CD4-positive, alpha-beta T cell treated with Interleukin-4 for 1 hour (primary cell): ENCODE data around the gene ADRA2C.

Experiments used
- DNase-seq, 2 donors: peaks; one replicate each; pipeline ENCODE4 v3.0.0-alpha.2; 2020 to 2022

ADRA2C gene

DNA sequence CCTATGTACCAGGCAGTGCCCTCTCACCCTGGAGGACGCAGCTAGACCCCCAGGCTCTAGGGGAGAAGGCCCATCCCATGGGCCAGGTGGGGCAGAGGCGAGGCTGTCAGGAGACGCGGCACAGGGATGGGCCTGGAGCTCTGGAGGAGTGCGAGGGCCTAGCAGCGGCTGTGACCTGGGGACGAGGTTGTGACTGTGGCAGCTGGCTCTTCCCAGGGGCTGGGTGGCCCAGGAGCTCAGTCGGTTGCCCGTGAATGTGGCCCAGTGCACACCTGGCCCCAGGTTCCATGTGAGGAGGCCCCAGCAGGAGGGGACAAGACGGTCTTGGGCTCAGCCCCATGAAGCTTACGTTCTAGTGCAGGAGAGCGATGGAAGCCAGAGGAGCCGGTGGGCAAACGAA is 31.0 kb upstream of the ADRA2C start:
- DNase-seq: no peak

DNA sequence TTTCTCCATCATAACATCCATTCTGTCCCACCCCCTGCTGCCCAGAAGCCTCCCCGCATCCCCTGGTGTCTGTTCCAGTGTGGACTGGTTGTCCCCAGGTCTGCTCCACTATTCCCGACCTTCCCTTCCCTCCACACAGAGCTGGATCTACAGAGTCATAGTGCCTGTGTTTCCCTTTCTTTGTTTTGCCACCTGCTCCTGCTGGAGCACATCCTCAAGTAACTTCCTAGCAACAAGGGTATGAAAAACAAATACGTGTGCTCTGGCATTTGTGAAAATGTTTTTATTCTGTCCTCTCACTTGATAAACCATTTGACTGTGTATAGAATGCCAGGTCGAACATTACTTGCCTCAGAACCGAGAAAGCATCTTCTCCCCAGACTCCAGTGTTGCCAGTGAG is 29.9 kb upstream of the ADRA2C start:
- no peak for DNase-seq

- no peak for DNase-seq
Observed at GRCh38 chr4:3736806-3737205, 29.4 kb upstream of the ADRA2C start.

DNA sequence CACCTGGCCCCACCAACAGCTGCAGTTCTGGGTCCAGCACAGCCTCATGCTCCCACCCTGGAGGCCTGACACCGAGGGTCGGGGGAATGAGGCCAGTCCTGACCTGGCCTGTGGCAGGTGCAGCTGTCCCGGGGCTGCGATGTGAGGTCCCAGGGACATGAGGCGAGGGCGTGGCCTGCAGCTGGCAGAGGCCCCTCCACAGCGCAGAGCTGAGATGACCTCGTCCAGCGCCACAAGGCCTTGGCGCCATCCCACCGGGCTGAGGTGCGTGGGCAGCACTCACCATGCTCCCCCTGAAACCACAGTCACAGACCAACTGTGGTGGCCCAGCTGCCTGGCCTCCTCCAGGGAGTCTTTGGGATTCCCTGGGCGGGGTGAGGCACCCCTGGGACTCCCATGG is 26.6 kb upstream of the ADRA2C start:
- no peak for DNase-seq

DNA sequence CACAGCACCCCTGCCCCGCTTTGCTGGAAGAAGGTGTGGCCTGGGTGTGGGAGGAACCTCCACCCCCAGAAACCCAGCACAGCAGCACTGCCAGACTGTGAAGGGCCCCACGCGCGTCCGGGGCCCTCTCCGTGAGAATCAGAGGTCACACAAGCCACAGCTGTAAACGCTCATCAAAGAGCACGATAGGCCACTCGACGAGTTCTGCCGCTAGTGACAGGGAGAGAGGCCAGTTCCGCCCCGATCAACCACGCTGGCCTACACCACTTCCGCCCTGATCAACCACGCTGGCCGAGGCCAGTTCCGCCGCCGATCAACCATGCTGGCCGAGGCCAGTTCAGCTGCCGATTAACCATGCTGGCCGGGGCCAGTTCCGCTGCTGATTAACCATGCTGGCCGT is 25.9 kb upstream of the ADRA2C start:
- DNase-seq: no peak

GRCh38 chr4:3741217-3742011 is 24.8 kb upstream of the ADRA2C start:
- no peak for DNase-seq

- no peak for DNase-seq
Observed at GRCh38 chr4:3742610-3743009, 23.6 kb upstream of the ADRA2C start.

GRCh38 chr4:3744232-3744631 is 22.0 kb upstream of the ADRA2C start:
- DNase-seq: no peak

DNA sequence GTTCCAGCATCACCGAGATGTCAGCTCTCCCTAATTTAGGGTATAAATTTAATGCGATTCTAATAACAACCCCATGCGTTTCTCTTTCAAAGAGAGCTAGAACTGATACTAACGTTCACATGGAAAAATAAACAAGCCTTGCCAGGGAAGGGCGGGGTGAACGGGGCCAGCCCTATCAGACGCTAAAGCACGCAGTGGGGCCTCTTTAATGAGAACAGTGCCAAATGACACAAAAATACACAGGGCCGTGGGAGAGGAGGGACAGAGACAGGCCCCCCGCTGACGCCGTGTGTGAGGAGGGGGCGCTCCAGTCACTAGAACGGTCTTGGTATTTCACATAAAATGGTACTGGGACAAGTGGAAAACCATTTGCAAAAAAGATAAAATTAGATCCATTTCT is 21.3 kb upstream of the ADRA2C start:
- DNase-seq: no peak

DNA sequence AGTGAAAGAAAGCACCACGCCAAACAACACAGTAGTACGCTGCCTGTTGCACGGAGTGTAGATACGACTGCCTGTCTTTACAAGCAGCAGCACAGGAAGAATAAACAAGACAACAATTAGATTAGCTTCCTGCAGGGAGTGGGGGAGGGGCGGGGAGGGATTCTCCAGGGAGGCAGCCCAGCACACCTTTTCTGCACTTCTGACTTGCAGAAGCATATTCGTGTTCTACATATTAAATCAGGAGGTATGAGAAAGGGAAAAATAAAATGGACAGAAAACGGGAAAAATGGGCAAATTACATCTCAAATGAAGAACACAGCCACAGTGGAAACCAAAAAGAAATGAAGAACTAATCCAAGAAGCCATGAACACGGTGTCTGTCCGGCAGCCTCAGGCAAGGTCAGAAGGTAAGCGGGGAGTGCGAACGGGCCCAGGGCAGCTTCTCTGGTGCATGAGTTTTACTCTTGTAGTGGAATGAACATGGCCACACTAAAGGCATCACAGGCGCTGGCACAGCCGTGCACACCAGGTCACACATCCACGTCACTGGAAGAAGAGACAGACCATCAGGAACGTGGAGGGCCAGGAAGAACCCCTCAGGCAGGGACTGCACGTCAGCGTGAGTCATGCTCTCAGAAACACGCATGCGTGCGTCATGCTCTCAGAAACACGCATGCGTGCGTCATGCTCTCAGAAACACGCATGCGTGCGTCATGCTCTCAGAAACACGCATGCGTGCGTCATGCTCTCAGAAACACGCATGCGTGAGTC is 20.1 kb upstream of the ADRA2C start:
- DNase-seq: no peak

DNA sequence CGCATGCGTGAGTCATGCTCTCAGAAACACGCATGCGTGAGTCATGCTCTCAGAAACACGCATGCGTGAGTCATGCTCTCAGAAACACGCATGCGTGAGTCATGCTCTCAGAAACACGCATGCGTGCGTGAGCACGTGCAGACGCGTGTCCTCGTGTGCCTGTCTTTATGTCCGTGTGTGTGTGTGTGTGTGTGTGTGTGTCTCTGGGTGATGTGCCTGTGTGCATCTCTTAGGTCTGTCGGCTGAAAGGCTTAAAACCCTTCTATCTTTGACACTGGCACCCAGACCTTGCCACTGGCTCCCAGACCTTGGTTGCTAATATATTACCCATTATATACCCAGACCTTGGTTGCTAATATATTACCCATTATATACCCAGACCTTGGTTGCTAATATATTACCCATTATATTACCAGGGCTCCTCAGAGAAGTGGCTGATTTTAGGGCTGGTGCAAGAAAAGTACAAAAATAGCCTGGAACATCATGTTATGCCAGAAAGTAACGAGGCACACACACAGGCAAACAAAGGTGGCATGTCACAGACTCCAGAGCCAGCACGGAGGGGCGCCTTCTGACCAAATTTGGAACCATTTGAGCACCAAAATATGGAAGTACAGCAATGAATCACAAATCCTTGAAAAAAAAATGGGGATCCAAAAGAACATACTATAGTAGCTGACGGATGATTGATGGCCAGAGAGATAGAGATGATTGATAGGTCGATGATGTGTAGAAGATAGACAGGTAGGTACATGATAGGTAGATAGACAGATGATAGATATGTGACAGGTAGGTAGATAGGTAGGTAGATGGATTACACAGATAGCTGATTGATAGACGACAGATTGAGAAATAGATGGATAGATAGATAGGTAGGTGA is 19.2 kb upstream of the ADRA2C start:
- DNase-seq: no peak

DNA sequence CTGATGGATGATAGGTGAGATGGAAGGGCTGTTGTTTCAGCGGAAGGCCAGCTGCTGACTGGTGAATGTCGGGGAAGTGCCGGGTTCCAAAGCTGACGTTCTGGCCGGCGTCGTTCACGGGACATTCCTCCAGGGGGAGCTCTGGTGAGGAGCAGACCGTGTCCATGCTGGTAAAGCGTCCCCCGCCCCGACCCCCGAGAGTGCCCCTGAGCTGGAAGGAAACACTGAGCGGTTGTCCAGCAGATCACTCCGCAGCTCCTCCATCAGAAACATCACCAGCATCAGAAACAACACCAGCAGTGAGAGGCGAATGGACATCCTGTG is 18.6 kb upstream of the ADRA2C start:
- no peak for DNase-seq

- DNase-seq: no peak
Observed at GRCh38 chr4:3748136-3748898, 17.9 kb upstream of the ADRA2C start.

DNA sequence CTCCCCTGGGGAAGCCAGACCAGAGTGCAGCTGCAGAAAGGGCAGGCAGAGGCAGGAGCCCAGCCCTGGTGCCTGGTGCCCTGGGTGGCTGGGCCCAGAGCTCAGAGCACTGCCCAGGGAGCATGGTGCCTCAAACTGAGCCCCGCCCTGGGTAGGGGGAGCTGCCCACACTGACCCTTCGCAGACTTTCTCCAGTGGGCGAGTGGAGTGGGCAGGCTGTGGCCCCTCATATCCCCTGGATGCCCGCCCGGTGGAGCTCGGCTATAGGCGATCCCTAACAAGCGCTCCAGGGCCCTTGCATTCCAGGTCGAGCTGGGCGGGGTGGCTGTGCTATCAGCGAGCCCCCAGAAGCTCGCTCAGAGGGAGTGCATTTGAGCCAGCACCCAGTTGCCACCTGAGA is 17.1 kb upstream of the ADRA2C start:
- no peak for DNase-seq

DNA sequence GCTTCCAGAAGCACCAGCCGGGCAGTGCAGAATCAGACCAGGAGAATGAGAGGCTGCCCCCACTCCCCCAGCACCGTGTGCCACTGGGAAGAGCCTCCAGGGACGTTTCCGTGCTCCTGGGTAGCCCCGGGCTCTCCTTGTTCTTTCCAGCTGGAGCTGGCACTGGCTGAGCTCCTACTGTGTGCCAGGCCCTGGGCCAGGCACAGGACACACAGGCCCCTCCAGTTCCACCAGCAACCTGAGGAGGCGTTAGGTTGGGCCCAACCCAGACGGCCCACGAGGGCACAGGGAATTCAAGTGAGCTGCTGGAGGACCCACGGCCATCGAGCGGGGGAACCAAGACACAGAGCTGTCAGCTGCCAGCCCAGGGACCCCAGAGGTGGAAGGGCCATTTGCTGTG is 15.9 kb upstream of the ADRA2C start:
- no peak for DNase-seq

- DNase-seq: no peak
Observed at GRCh38 chr4:3752022-3752421, 14.2 kb upstream of the ADRA2C start.

- no peak for DNase-seq
Observed at GRCh38 chr4:3753726-3754412, 12.3 kb upstream of the ADRA2C start.

GRCh38 chr4:3756343-3757059 is 9.7 kb upstream of the ADRA2C start:
- no peak for DNase-seq

DNA sequence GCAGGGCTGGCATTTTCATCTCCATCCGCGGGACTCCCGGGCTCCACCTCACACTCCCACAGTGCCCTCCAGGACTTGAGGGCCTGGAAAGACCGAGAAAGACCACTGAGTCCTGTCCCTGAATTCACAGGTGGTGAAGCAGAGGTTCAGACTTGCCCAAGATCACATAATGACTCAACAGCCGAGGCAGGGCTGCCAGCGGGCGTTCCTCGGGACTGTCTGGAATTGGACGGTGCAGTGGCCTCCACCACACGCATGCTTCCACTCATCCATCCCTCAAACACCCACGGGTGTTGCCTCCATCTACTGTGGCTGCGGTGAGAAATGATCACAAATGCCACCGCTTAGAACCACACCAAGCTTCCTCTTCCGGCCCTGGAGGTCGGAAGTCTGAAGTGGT is 6.9 kb upstream of the ADRA2C start:
- DNase-seq: no peak

- DNase-seq: no peak
Observed at GRCh38 chr4:3760346-3760745, 5.8 kb upstream of the ADRA2C start.

DNA sequence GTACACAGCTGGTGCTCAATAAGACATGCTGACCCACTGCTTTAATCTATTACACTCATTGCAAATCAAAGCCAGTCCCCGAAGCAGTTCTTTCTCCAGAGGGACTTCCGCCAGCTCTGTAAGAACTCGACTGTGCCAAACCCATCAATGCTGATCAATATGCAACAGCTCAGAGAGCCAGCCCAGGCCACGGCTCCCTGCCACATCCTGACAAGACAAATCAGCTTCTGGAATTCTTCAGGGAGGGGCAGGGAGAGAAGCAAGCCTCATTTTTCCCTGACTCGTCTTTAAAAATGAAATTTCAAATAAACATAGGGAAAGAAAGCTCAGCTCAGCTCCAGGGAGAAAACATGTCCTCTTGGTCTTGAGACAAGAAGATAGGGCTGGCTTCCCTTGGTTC is 5.3 kb upstream of the ADRA2C start:
- DNase-seq: no peak

- no peak for DNase-seq
Observed at GRCh38 chr4:3762264-3762663, 3.9 kb upstream of the ADRA2C start.
